ENCODE measurements around the gene PRKG2. TPM values are rescaled to one million over a fixed set of nuclear protein-coding genes. Genes with fewer than 3 reads are reported as not detected.
A peak's percentile ranks its signal among the peaks of the same experiment; 100 is the strongest.

Gene PRKG2
- polyA plus RNA-seq, 1 donor (not counting 4 experiments of a cell fraction or from before 2014, with no cell fraction given): 0.68 TPM

DNA sequence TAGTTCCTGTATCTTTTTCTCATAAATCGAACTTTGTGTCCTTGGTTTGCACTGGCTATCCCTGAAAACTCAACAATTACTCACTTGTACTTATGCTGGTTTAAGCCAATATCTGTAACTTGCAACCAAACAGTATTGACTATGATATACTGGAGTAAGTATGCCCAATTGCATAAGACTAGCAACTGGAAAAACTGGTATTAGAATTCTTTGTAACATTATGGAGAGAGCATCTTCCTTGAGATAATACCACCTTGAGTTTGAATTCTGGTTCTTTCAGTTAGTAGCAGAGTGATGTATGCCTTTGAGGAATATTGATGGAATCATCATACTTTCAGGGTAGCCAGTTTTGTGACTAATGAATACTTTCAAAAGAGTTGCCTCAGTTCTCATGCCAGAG lies 156.4 kb downstream of the PRKG2 start:
- no peaks in the 10 kb centered on the region for H3K27me3 ChIP-seq (ENCODE audit: control insufficient read depth, extremely low read depth, insufficient read depth, low read length)
- H2AFZ ChIP-seq (ENCODE audit: control insufficient read depth, low read length): no peak overlapping the region
- dilution Hi-C loops (cut with MboI; ENCODE audit: extremely low pct_ligation_motif_present, low sequenced_read_pairs): no loop called here
- no peaks in the 10 kb centered on the region for H3K36me3 ChIP-seq (ENCODE audit: control insufficient read depth in 2 of 2, extremely low read depth in 1 of 2, insufficient read depth in 2 of 2, low read length in 2 of 2)
- no peaks in the 10 kb centered on the region for H4K20me1 ChIP-seq (ENCODE audit: control insufficient read depth, extremely low read depth, insufficient read depth, low read length)
- H3K9ac ChIP-seq (ENCODE audit: control insufficient read depth, extremely low read depth, insufficient read depth, low read length): no peak overlapping the region
- no peaks in the 10 kb centered on the region for H3K9me1 ChIP-seq (ENCODE audit: control insufficient read depth, extremely low read depth, insufficient read depth, low read length)
- H3K9me3 ChIP-seq (ENCODE audit: control insufficient read depth, low read depth, low read length): no peaks in the 10 kb centered on the region
- no peak overlapping the region for H3K4me2 ChIP-seq (ENCODE audit: control insufficient read depth, extremely low read depth, insufficient read depth, low read depth, low read length)
- H3K27ac ChIP-seq (ENCODE audit: control insufficient read depth, insufficient read depth, low read length): no peak overlapping the region
- H3K4me1 ChIP-seq (ENCODE audit: control insufficient read depth, extremely low read depth, insufficient read depth, low read length): no peaks in the 10 kb centered on the region
- FAIRE-seq: no peak
- H3K4me3 ChIP-seq (ENCODE audit: control insufficient read depth in 2 of 3, extremely low read depth in 1 of 3, insufficient read depth in 2 of 3, low read depth in 1 of 3, low read length in 3 of 3): no peak overlapping the region
- DNase-seq (ENCODE audit: low read depth, low spot score): no peak
- no peaks in the 10 kb centered on the region for H3K79me2 ChIP-seq (ENCODE audit: control insufficient read depth, insufficient read depth, low read length)
- TF ChIP-seq, protein P1, sequence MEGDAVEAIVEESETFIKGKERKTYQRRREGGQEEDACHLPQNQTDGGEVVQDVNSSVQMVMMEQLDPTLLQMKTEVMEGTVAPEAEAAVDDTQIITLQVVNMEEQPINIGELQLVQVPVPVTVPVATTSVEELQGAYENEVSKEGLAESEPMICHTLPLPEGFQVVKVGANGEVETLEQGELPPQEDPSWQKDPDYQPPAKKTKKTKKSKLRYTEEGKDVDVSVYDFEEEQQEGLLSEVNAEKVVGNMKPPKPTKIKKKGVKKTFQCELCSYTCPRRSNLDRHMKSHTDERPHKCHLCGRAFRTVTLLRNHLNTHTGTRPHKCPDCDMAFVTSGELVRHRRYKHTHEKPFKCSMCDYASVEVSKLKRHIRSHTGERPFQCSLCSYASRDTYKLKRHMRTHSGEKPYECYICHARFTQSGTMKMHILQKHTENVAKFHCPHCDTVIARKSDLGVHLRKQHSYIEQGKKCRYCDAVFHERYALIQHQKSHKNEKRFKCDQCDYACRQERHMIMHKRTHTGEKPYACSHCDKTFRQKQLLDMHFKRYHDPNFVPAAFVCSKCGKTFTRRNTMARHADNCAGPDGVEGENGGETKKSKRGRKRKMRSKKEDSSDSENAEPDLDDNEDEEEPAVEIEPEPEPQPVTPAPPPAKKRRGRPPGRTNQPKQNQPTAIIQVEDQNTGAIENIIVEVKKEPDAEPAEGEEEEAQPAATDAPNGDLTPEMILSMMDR (optimal IDR thresholded peaks at IDR 0.05 in 1 of 3, IDR thresholded peaks at IDR 0.05 in 1 of 3, conservative IDR thresholded peaks at IDR 0.05 in 1 of 3; ENCODE audit: extremely low read depth in 1 of 3, insufficient read depth in 2 of 3, low read length in 3 of 3): no peak
- no peak for TF ChIP-seq EZH2 (IDR thresholded peaks at IDR 0.05; ENCODE audit: low read length)

DNA sequence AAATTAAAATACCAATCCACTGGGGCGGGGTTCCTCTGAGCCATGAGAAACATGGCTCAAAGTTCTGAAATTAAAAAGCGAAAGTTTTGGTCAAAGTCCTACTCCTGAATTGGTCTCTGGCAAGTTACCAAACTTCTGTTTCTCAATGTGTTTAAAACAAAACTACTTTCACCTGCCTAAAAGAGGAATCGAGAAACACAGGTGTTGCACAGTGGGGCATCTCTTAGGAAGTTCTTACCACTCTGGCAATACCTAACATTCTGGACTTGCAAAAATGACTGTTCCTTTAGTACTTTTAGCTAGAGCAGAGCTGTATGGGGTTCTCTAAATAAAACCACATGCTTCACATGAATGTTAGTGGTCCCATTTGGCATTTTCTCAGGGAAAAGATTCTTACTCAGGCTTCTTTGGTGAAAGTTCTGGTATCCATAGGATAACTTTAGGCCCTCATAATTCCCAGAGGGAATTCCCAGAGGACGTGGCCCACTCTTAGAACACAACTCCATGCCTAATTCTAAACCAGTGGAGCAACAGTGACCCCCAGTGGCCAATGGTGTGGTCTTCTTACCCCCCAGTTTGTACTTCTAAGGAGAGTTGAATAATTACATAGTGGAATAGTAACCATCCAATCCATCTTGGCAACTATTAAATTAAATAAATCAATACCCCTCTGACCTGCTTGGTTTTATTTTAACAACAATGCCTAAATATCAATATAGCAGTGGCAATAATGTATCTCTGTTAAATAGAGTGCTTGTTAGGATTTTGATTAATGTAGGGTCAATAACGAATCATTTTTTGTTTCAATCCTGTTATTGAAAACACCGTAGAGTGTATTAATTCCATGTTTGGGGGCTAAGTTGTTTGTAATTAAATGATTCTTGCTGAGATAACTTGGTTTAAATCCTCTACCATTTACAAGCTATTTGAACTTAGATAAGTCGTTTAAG lies 162.6 kb downstream of the PRKG2 start:
- no peaks in the 10 kb centered on the region for H3K36me3 ChIP-seq (ENCODE audit: control insufficient read depth in 2 of 2, extremely low read depth in 1 of 2, insufficient read depth in 2 of 2, low read length in 2 of 2)
- H3K79me2 ChIP-seq (ENCODE audit: control insufficient read depth, insufficient read depth, low read length): no peaks in the 10 kb centered on the region
- H3K4me1 ChIP-seq (ENCODE audit: control insufficient read depth, extremely low read depth, insufficient read depth, low read length): no peaks in the 10 kb centered on the region
- H3K27ac ChIP-seq (ENCODE audit: control insufficient read depth, insufficient read depth, low read length): no peak overlapping the region
- H3K9me3 ChIP-seq (ENCODE audit: control insufficient read depth, low read depth, low read length): no peaks in the 10 kb centered on the region
- no peaks in the 10 kb centered on the region for H4K20me1 ChIP-seq (ENCODE audit: control insufficient read depth, extremely low read depth, insufficient read depth, low read length)
- no peak for TF ChIP-seq EZH2 (IDR thresholded peaks at IDR 0.05; ENCODE audit: low read length)
- TF ChIP-seq, protein P1 (optimal IDR thresholded peaks at IDR 0.05 in 1 of 3, IDR thresholded peaks at IDR 0.05 in 1 of 3, conservative IDR thresholded peaks at IDR 0.05 in 1 of 3; ENCODE audit: extremely low read depth in 1 of 3, insufficient read depth in 2 of 3, low read length in 3 of 3): peak; percentile 65 to 74 (median 65)
- H3K9ac ChIP-seq (ENCODE audit: control insufficient read depth, extremely low read depth, insufficient read depth, low read length): no peak overlapping the region
- no peak overlapping the region for H2AFZ ChIP-seq (ENCODE audit: control insufficient read depth, low read length)
- FAIRE-seq: no peak
- dilution Hi-C loops (cut with MboI; ENCODE audit: extremely low pct_ligation_motif_present, low sequenced_read_pairs): no loop called here
- no peak overlapping the region for H3K4me2 ChIP-seq (ENCODE audit: control insufficient read depth, extremely low read depth, insufficient read depth, low read depth, low read length)
- no peaks in the 10 kb centered on the region for H3K27me3 ChIP-seq (ENCODE audit: control insufficient read depth, extremely low read depth, insufficient read depth, low read length)
- no peak for DNase-seq (ENCODE audit: low read depth, low spot score)
- no peak overlapping the region for H3K4me3 ChIP-seq (ENCODE audit: control insufficient read depth in 2 of 3, extremely low read depth in 1 of 3, insufficient read depth in 2 of 3, low read depth in 1 of 3, low read length in 3 of 3)
- no peaks in the 10 kb centered on the region for H3K9me1 ChIP-seq (ENCODE audit: control insufficient read depth, extremely low read depth, insufficient read depth, low read length)
